ENCODE results near the gene CCDC40.
"Not testable (repeated sequence)": the region's sequence is repeated elsewhere in the genome, so short reads cannot be mapped to it uniquely, and the experiment has no call there.

CCDC40 gene

DNA sequence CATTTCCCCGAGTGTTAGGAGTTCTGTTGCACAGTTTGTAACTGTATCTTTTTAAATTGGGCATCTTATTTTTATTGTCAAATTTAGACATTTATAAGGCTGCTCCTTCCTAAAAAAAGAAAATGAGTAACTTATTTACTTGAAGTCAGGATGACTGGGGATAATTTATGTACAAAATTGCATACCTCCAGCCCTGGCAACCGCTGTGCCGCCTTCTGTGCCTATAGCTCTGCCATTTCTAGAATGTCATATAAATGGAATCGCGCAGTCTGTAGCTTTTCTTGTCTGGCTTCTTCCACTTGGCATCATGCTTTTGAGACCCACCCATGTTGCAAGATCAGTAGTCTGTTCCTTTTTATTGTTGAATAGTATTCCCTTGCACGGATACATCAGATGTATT lies 36.0 kb downstream of the CCDC40 start:
- Mint-ChIP-seq H3K36me3 (no peaks in the 10 kb centered on the region), H3K27me3 (no peaks in the 10 kb centered on the region), H3K4me3 (no peak overlapping the region), H3K9me3 (no peaks in the 10 kb centered on the region), H3K27ac (no peak overlapping the region), H3K4me1 (peaks cover 4% of the 10 kb centered on the region)

DNA sequence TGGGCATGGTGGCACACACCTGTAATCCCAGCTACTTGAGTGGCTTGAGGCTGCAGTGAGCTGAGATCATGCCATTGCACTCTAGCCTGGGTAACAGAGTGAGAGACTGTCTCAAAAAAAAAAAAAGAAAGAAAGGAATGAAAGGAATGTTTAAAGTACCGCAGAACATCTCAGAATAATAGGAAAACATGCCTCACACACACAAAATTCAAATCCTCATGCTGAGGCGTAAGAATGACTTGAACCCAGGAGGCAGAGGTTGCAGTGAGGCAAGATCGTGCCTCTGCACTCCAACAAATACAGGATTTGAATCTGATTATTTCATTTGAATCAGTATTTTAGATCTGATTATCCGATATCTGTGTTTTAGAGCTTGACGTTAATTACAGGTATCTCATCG lies 43.6 kb downstream of the CCDC40 start:
- Mint-ChIP-seq H3K27ac (no peak overlapping the region), H3K36me3 (no peaks in the 10 kb centered on the region), H3K4me3 (no peak overlapping the region), H3K4me1 (peaks cover 5% of the 10 kb centered on the region), H3K9me3 (no peaks in the 10 kb centered on the region), H3K27me3 (no peaks in the 10 kb centered on the region)

DNA sequence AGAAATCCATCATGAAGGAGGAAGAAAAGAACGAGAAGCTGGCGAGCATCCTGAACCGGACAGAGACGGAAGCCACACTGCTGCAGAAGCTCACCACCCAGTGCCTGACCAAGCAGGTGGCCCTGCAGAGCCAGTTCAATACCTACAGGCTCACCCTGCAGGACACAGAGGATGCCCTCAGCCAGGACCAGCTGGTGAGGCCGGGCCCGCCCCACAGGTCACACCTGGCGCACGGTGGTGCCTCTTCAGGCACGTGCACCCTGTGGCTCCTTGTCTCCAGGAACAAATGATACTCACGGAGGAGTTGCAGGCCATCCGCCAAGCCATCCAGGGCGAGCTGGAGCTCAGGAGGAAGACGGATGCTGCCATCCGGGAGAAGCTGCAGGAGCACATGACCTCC lies 45.2 kb downstream of the CCDC40 start:
- Mint-ChIP-seq H3K27me3 (no peaks in the 10 kb centered on the region), H3K4me1 (peaks cover 5% of the 10 kb centered on the region), H3K36me3 (no peaks in the 10 kb centered on the region), H3K4me3 (no peak overlapping the region), H3K9me3 (no peaks in the 10 kb centered on the region), H3K27ac (no peak overlapping the region)

DNA sequence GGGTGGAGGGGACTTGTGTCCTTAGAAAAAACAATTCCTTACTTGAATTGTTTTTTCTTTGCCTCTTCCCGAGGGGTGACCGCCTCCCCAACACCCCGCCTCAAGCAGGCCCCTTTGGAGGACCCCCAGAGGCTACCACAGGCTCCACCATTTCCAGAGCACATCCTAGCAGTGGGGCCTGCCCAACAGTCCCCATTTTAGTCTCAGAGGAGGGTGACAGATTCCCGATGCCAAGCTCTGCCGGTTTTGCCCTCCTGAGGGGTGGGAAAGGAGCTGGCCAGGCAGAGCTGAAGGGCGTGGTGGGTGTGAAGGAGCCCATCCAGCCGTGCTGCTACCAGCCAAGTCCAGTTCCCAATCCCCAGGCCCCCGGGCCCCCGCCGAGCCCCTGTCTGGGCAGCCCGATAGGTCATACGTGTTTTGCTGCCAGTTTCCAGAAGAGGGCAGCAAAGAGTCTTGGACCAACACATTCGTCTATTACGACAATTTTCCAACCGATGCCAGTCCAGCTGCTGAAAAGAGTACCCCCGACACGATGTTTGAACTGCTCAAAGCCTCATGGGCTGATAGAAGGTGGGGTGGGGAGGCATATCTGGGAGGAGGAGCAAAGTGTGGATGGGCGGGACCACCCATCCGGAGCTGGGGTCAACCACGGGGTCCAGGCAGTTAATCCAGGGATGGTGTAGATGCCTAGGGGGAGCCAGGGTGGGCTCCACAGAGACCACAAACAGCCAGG lies 46.1 kb downstream of the CCDC40 start:
- Mint-ChIP-seq H3K4me3 (no peak overlapping the region), H3K27ac (no peak overlapping the region), H3K36me3 (no peaks in the 10 kb centered on the region), H3K4me1 (peaks cover 5% of the 10 kb centered on the region), H3K9me3 (no peaks in the 10 kb centered on the region), H3K27me3 (no peaks in the 10 kb centered on the region)

DNA sequence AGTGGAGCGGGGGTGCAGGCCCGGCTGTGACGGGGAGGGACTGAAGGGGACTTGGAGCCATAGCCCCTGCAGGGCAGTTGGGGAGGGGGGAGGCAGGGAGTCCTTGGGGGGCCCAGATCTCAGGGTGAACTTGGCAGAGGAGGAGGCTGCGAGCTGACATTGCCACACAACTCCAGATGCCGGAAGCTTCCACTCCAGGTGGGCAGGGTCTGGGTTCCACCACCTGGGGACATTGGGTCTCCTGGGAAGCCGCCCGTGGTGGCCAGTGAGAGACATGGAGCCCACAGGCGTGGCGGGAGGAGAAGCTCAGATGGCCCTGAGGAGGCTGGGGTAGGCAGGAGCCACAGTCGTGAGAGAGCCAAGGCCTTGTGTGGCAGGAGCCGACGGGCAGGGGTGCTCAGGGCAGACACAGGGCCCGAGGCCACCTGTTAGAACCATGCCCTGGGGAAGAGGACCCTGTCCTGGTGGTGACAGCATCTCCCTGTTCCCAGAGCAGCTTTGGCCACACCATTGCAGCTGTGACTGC lies 46.8 kb downstream of the CCDC40 start:
- no peaks in the 10 kb centered on the region for H3K27me3 Mint-ChIP-seq
- no peak overlapping the region for H3K4me3 Mint-ChIP-seq
- no peaks in the 10 kb centered on the region for H3K9me3 Mint-ChIP-seq
- H3K4me1 Mint-ChIP-seq, result peaks cover 5% of the 10 kb centered on the region
- no peaks in the 10 kb centered on the region for H3K36me3 Mint-ChIP-seq
- no peak overlapping the region for H3K27ac Mint-ChIP-seq

DNA sequence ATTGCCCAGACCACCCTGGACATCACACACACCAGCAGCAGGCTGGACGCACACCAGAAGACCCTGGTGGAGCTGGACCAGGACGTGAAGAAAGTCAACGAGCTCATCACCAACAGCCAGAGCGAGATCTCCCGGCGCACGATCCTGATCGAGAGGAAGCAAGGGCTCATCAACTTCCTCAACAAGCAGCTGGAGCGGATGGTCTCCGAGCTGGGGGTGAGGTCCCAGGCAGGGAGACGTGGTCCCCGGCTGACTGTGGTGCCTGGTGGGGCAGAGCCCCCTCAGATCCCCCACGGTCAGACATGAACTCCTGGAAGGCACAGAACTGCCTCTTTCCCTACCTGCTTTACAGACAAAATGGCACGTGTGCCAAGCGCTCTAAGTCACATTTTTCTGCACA lies 48.3 kb downstream of the CCDC40 start:
- Mint-ChIP-seq H3K9me3 (no peaks in the 10 kb centered on the region), H3K4me3 (no peak overlapping the region), H3K4me1 (peaks cover 5% of the 10 kb centered on the region), H3K27ac (no peak overlapping the region), H3K36me3 (no peaks in the 10 kb centered on the region), H3K27me3 (no peaks in the 10 kb centered on the region)

DNA sequence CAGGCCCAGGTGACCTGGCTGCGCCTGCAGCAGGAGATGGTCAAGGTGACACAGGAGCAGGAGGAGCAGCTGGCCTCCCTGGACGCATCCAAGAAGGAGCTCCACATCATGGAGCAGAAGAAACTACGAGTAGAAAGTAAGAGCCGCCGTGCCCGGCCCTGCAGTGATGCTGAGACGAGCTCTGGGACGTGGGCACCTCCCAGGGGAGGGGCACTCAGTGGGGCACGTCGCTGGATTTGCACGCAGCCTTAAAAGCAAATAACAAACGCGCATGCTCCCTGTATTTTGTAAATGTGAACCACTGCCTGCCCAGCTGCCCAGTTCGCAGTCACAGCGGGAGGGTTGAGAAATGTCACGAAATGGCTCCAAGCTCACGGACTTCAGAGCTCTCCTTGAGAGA lies 49.6 kb downstream of the CCDC40 start:
- H3K4me1 Mint-ChIP-seq, result peaks cover 5% of the 10 kb centered on the region
- no peaks in the 10 kb centered on the region for H3K36me3 Mint-ChIP-seq
- H3K4me3 Mint-ChIP-seq, result no peak overlapping the region
- H3K27ac Mint-ChIP-seq, result no peak overlapping the region
- H3K9me3 Mint-ChIP-seq, result no peaks in the 10 kb centered on the region
- H3K27me3 Mint-ChIP-seq, result no peaks in the 10 kb centered on the region

DNA sequence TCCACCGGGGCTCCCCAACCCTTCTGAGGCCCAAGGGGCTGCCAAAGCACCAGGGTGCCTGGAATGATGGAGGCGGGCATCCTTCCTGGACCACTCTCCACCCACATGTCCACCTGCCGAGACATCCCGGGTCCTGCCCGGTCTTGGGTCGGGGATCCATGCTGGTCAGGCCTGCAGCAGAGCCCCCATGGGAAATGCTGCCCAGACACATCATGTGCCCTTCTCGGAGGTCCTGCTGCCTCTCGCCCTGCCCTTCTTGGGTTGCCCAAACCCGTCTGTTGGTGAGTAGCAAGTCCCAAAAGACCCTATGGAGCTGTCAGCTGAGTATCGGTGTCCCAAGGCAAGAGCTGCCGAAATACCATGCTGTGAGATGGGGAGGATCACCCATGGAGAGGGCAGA lies 50.2 kb downstream of the CCDC40 start:
- H3K36me3 Mint-ChIP-seq, result no peaks in the 10 kb centered on the region
- H3K27me3 Mint-ChIP-seq, result no peaks in the 10 kb centered on the region
- peaks cover 5% of the 10 kb centered on the region for H3K4me1 Mint-ChIP-seq
- H3K27ac Mint-ChIP-seq, result no peak overlapping the region
- H3K4me3 Mint-ChIP-seq, result no peak overlapping the region
- H3K9me3 Mint-ChIP-seq, result no peaks in the 10 kb centered on the region

DNA sequence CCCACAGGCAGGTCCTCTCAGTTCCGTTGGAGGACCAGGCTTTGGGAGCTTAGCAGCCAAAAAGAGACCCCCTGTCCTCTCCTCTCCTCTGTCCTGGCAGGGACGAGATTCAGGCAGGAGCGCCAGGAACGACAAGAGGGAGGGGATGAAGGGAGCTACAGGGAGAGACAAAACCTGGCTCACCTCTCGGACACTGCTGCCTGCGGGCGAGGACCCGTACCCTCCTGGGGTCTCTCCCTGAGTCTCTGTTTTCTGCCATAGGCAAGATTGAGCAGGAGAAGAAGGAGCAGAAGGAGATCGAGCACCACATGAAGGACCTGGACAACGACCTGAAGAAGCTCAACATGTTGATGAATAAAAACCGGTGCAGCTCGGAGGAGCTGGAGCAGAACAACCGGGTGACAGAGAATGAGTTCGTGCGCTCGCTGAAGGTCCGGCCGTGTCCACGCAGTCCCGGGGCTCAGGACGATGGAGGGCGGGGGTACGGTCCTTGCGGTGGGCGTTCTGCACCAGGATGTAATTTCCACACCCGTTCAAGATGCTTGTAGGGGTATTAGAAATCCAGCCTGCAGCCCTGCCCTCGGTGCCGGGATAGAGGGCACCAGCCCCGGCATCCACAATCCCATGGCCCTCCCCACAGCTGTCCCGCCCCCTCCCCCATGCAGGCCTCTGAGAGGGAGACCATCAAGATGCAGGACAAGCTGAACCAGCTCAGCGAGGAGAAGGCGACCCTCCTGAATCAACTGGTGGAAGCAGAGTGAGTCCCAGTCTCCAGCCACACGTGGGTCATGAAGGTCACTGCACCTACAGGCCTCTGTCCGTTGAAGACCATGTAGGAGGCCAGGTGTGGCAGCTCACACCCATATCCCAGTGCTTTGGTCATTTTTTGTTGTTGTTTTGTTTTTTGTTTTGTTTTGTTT lies 51.2 kb downstream of the CCDC40 start:
- no peak overlapping the region for H3K27ac Mint-ChIP-seq
- H3K4me1 Mint-ChIP-seq, result peaks cover 3% of the 10 kb centered on the region
- H3K36me3 Mint-ChIP-seq, result no peaks in the 10 kb centered on the region
- H3K4me3 Mint-ChIP-seq, result no peak overlapping the region
- H3K27me3 Mint-ChIP-seq, result no peaks in the 10 kb centered on the region
- H3K9me3 Mint-ChIP-seq, result no peaks in the 10 kb centered on the region

DNA sequence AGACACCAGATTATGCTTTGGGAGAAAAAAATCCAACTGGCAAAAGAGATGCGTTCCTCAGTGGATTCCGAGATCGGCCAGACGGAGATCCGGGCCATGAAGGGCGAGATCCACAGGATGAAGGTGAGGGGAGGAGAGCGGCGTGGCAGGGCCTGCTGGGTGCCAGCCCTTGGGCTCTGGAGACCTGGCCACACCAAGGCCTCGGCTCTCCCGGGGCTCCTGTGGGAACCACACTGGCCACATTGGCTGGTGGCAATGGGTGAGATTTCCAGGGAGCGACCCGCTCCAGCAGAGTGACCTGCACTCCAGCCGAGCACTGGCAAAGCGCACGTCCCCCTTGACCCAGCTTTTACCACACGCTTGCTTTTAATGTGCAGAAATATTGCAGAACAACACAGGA lies 53.3 kb downstream of the CCDC40 start:
- H3K4me3 Mint-ChIP-seq, result no peak overlapping the region
- H3K27me3 Mint-ChIP-seq, result no peaks in the 10 kb centered on the region
- no peaks in the 10 kb centered on the region for H3K9me3 Mint-ChIP-seq
- H3K4me1 Mint-ChIP-seq, result no peaks in the 10 kb centered on the region
- H3K27ac Mint-ChIP-seq, result no peak overlapping the region
- no peaks in the 10 kb centered on the region for H3K36me3 Mint-ChIP-seq

DNA sequence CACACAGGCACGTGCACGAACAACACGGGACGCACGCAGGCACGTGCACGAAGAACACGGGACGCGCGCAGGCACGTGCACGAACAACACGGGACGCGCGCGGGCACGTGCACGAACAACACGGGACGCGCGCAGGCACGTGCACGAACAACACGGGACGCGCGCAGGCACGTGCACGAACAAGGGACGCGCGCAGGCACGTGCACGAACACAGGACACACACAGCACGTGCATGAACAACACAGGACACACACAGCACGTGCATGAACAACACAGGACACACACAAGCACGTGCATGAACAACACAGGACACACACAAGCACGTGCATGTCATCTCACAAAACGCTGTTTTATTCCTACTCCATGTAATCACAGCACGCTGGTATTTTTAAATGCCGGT lies 53.7 kb downstream of the CCDC40 start:
- not testable (repeated sequence) for H3K36me3 Mint-ChIP-seq, H3K9me3 Mint-ChIP-seq, H3K4me1 Mint-ChIP-seq, H3K27ac Mint-ChIP-seq, H3K4me3 Mint-ChIP-seq, H3K27me3 Mint-ChIP-seq

DNA sequence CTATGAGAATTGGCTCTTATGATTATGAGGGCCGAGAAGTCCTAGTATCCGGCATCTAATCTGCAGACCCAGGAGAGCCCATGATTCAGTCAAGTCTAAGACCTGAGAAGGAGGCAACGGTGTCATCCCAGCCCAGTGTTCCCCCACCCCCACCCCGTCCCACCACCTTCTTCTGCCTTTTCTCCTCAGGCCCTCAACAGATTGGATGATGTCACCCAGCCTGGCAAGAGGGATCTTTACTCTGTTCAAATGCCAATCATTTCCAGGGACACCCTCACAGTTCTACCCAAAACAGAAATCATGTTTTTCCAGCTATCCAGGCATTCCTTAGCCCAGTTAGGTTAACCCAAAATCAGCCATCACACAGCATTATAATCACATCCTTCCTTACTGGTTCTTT lies 54.9 kb downstream of the CCDC40 start:
- no peaks in the 10 kb centered on the region for H3K4me1 Mint-ChIP-seq
- H3K27ac Mint-ChIP-seq, result no peak overlapping the region

DNA sequence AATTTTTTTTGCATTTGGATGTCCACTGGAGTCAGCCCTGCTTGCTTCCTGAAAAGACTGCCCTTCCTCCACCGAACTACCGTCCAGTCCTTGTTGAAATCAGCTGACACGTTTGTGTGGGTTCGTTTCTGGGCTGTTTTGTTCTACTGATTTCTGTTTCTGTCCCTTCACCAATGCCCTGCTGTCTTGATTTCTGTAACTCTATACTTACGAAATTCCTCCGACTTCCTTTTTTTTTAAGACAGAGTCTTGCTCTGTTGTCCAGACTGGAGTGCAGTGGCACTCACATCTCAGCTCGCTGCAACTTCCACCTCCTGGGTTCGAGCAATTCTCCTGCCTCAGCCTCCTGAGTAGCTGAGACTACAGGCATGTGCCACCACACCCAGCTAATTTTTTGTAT lies 56.5 kb downstream of the CCDC40 start:
- Mint-ChIP-seq H3K27me3 (no peaks in the 10 kb centered on the region), H3K9me3 (no peaks in the 10 kb centered on the region), H3K4me1 (no peaks in the 10 kb centered on the region), H3K36me3 (no peaks in the 10 kb centered on the region), H3K4me3 (no peak overlapping the region), H3K27ac (no peak overlapping the region)

More for the DNA sequence above, 54.9 kb downstream of the CCDC40 start:
- Mint-ChIP-seq H3K9me3 (no peaks in the 10 kb centered on the region), H3K4me3 (no peak overlapping the region), H3K36me3 (no peaks in the 10 kb centered on the region), H3K27me3 (no peaks in the 10 kb centered on the region)

DNA sequence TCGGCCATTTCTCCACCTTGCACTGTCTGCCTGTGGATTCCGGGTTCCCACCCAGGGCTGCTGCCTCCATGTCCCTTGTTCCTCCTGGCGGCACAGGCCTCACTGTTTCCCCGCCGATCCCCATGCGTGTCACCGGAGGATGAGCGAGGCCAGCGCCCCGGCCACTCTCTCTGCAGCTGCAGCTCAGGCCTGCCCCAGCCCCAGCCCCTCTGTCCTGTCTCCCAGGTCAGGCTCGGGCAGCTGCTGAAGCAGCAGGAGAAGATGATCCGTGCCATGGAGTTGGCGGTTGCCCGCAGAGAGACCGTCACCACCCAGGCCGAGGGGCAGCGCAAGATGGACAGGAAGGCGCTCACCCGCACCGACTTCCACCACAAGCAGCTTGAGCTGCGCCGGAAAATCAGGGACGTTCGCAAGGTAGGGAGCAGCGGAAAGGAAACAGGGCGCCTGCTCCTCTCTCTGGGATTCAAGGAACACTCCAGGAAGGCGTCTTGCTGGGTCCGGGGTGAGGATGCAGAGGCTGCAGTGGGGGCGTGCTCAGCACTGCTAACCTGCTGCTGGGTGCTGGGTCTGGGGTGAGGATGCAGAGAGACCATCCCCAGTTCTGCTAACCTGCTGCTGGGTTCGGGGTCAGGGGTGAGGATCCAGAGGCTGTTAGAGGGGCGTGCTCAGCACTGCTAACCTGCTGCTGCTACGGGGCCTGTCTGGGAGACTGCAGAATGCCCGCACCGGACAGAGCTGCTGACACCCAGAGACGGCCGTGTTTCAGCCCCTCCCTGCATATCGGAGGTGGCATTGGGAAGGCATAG lies 58.8 kb downstream of the CCDC40 start:
- H3K27ac Mint-ChIP-seq, result no peak overlapping the region
- no peaks in the 10 kb centered on the region for H3K36me3 Mint-ChIP-seq
- peaks cover 7% of the 10 kb centered on the region for H3K4me1 Mint-ChIP-seq
- H3K4me3 Mint-ChIP-seq, result no peak overlapping the region
- H3K9me3 Mint-ChIP-seq, result no peaks in the 10 kb centered on the region
- H3K27me3 Mint-ChIP-seq, result no peaks in the 10 kb centered on the region

DNA sequence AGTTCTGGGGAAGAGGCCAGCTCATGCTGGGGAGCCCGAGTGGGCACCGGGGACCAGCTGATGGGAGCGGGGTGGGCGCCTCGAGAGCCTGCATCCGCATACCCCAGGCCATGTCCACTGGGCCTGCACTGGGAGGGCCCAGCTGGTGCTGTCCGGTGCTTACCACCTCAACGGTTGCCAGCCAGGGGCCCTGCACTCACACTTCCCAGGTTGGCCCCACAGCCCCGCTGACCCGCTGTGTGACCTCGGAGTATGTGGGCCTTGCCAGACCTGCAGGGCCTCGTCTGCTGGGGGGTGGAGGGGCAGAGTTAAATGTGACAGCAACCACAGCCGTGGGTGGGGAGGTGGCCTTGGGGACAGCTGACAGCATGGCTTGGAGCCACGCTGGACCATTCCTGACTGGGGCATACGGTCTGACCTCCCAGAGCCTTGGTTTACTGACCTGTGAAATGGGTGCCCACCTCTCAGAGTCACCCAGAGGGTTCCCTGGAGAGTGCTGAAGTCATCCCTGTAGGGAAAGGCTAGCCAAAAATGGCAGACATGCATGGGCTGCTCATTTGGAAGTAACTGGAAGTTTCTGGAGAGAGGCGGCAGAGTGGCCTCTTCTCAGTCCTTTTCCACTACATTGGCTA lies 59.5 kb downstream of the CCDC40 start:
- no peaks in the 10 kb centered on the region for H3K27me3 Mint-ChIP-seq
- H3K36me3 Mint-ChIP-seq, result no peaks in the 10 kb centered on the region
- no peak overlapping the region for H3K4me3 Mint-ChIP-seq
- H3K9me3 Mint-ChIP-seq, result no peaks in the 10 kb centered on the region
- H3K27ac Mint-ChIP-seq, result no peak overlapping the region
- peaks cover 14% of the 10 kb centered on the region for H3K4me1 Mint-ChIP-seq
